Smooth muscle cell of the brain vasculature (primary cell): ENCODE measurements around the gene CDH23.
"Not testable (repeated sequence)": the region's sequence is repeated elsewhere in the genome, so short reads cannot be mapped to it uniquely, and the experiment has no call there.

Experiments used
- DNase-seq: peaks from one replicate; pipeline ENCODE4 v3.0.0-alpha.2; 2012; ENCODE audit warnings: low read depth, low spot score

CDH23 gene

DNA sequence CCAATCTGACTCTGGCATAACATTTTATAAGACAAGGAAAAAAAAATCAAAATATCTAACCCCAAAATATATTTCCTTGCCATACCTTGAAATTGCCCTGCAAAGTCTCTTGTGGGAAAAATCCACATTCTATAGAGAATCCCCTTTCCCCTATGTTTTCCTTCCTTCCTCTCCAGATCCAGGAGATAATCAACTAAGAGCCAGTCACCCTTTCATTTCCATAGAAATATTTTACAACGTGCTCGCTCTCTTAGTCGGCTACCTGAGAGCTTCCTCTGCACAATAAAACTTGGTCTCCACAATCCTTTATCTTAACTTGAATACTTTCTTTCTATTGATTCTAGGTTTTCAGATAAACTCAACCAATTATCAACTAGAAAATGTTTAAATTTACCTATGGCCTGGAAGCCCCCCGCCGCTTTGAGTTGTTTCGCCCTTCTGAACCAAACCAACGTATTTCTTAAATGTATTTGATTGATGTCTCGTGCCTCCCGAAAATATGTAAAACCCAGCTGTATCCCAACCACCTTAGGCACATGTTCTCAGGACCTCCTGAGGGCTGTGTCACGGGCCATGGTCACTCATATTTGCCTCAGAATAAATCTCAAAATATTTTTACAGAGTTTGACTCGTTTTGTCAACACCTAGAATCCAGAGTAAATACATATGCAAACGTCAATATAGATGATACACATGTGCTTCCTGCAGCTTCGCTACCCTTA, 453.5 kb downstream of the CDH23 start:
- no peak for DNase-seq

DNA sequence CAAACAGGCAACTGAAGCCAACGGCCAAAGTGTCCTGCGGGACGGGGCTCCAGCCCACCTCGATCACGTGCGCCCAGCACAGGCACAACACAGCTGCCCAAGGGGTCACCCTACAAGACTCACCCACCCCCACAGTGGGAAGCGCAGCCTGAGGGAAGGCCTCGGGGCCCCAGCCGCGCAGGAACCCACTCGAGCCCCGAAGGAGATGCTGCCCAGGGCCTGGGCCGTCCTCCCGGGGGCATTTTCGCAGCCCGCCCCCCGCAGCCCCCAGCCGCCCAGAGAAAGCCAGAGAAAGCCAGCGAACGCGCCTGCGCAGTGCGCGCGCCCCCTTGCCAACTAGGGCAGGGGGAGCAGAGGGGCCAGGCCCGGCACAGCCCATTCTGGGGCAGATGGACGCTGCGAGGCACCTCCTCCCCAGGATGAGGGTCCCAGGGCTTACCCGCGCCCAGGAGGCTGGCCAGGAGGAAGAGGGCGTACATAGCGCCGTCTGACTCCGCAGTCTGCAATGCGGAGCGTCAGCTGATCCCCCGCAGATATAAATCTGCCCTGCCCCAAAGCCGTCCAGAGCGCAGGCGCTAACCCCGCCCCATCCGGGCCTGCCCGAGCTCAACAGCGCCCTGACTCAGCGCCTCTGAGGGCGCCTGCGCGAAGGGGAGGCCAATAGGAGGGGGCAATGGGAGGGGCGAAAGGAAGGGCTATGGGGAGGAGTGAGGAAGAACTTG, 454.2 kb downstream of the CDH23 start, which contains the start of gene PSAP:
Gene PSAP, minus strand, starts transcription at position 509 of the 722 bp plus-strand sequence. Its CDS starts 30 bp downstream, at position 479.
- DNase-seq, result peak; percentile 95

DNA sequence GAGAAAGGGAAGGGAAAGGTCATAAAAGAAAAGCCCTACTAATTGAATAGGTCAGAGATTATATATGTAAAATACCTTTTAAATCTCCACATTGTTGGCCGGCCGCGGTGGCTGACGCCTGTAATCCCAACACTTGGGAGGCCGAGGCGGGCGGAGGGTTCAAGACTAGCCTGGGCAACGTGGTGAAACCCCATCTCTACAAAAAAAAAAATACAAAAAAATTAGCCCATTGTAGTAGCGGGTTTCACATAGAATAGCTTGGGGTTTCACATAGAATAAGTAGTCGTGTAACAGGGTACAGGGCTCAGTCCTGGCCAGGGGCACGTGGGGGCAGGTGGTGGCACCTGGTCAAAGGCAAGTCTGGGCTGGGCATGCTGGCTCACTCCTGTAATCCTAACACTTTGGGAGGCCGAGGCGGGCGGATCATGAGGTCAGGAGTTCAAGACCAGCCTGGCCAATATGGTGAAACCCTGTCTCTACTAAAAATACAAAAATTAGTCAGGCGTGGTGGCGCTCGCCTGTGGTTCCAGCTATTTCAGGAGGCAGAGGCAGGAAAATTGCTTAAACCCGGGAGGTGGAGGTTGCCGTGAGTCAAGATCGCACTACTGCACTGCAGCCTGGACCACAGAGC, 454.9 kb downstream of the CDH23 start:
- not testable (repeated sequence) for DNase-seq

DNA sequence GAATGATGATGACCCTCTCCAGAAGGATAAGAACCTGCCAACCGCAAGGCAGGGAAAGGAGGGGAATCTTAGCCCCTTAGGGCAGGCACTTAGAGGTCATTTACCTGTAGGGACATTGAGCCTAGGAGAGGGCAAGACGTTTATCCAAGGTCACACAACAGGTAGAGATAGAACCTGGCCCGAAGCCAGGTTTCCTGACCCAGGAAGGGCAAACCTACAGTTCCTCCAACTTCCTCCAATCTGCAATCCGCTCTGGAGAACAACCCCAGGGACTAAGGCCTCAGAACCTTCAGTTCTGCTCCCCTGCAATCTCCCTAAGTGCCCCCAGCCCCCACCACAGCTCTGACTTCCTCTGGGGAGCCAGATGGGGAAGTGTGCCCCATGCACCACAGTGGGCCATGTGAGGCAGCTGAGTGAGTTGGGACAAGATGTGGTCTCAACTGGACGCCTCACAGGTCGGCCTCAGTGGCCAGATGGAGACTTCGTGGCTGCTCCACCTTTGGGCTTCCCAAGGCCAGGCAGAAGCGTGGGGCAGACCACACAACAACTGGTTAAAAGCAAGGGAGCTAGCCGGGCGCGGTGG, 455.7 kb downstream of the CDH23 start:
- no peak for DNase-seq

DNA sequence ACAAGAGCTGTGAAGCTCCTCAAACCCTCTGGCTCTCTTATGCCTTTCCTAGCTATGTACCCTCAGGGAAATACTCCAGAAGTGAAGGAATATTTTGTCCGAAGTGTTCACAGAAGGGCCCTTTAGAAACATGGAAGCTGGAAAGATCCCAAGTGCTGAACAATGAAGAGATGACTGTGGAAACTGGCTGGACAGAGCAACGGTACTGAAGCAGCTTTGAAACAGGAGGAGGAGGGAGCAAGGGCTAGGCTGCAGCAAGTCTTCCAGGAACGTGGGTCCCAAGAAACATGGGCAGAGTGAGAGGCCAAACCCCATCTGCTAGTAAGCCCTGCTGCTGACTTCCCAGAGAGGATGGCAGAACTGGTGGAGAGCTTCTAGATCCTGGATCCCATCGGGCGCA, 457.3 kb downstream of the CDH23 start:
- DNase-seq, result no peak

DNA sequence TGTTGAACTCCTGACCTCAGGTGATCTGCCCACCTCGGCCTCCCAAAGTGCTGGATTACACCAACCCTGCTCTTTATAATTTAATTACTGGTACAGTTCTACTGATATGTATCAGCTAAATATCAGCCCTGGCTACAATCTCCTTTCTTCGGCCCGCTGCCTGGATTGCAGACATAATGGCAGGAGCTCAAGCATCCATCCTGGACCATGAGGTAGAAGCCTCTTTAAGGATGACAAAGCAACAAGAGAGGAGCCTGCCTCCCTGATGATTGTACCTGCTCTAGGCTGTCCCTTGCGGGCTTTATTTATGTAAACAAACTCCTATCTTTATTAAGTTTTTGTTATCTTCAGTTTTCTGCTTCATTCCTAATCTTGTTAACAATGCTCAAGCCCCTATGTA, 459.9 kb downstream of the CDH23 start:
- DNase-seq, result no peak

DNA sequence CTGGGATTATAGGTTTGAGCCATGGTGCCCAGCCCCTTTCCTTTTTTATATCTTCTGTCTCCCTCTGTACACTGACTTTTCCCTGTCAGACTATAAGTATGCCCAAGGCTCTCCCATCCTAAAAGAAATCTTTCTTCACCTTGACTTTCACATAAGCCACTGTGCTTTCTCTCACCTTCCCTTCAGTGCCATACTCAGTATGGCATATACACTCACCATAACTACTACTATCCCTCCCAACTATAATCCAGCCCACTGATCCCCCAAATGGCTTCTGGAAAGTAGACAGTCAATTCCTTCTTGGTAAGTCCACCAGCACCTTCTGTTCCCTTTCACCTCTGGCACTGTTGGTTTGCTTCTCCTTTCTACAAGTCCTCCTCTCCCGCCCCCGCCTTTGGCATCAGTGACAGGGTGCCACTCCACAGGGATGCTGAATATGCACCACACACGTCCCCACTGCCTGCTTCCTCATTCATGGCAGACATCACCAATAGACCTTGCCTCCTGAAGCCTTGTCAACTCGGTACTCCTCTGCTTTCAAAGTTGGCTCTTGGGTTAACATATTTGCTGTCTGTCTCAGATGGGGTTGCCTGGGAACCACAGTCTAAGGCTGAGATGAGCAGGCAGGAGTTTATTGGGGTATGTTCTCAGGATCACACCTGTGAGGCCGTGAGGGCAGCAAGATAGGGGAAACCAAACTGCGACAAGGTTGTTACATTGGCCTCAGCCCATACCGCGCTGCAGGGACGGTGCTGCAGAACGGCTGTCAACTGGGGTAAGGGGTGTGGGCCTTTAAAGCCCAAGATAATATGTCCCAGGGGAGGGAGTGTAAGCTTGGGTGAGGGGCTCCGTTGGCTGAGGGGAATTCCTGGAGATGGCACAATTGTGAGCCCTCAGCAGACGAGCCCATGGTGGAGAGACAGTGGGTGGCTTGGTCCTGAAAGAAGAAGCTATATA, 461.5 kb downstream of the CDH23 start:
- DNase-seq, result no peak

DNA sequence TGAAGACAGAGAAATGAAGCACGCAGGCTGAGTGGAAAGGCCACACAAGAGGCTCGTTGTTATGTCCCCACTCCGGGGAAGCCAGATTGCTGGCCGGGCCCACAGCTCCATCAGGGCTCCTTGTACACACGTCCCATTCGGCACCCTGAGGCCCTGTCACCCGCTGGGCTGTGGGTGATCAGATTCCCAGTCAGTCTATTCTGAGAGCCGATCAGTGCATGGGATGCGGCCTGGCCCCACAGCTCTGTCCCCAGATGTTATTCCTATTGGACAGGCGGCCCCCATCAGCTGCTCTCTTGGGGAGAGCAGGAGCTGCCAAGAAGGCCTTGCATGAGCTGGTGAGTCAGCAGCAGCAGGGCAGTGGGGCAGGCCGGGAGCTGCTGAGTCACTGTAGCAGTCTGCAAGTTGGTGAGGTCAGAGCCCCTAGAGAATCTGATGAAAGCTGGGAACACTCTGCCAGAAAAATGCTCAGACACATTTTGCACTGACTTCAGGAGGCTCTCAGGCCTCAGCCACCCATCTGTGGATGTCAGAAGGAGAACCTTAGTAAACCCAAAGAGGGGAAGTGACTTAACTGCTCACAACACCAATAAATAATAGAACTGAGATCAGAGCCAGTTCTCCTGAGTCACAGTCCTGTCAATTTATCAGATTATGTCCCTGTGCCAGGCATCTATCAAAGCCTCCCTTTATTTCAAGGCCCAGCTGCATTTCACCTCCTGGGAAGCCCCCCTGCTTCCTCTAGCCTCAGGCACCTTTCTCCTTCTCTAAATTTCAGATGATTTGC, 463.7 kb downstream of the CDH23 start:
- peak; percentile 98 for DNase-seq

DNA sequence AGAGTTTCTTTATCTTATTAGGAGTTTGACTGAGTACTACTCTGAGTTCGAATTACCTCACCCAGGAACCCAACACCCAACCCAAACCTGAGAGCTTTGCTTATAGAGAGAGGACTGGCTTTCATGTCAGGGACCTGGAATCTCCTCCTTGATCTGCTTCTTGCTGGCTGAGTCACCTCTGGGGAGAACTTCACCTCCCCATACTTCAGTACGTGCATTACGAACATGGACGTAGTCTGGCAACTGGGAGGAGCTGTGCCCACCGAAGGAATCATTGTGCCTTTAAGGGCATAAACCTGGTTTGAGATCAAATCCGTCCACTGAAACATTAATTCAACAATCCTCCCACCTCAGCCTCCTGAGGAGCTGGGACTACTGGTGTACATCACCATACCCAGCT, 466.5 kb downstream of the CDH23 start:
- no peak for DNase-seq

DNA sequence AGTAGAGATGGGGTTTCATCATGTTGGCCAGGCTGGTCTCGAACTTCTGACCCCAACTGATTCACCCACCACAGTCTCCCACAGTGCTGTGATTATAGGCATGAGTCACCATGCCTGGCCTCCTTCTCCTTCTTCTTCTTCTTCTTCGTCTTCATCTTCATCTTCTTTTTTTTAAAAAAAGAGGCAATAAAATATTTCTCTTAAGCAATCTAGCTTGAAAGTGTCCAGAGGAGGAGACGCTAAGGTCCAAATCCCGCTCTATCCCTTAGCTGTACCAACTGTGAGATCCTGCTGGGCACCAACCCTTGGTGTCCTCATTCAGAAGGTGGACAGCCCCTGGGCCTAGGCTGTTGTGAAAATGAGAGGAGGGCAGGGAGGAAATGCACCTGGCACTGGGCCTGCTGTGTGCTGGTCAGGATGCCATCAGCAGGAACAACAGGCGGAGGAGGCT, 468.2 kb downstream of the CDH23 start:
- no peak for DNase-seq
